Stimulated activated CD8-positive, alpha-beta memory T cell treated with anti-CD3 and anti-CD28 coated beads, Interleukin-4, amount 100 ng/mL, for 48 hours (primary cell): ENCODE data around the gene PARP4.
"Not testable (repeated sequence)": the region's sequence is repeated elsewhere in the genome, so short reads cannot be mapped to it uniquely, and the experiment has no call there.

Source experiments
- DNase-seq: peaks from one replicate; pipeline ENCODE4 v3.0.0-alpha.2; 2020

PARP4 gene

DNA sequence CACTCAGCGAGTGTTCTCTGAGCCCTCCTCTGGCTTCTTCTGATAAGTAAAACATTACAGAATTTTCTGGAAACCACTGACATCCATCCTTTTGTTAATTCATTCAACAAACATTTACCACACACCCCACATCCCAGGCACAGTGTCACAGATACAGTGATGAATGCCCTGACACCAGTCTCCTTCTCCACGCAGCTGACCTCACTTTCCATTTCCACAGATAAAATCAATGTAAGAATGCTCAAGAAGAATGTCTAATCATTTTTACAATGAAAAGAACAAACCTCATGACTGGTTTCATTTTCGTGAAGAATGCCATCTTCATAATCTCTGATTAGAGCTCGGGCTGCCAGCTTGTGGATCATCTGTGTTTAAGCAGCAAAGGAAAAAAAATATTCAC is 69.2 kb downstream of the PARP4 start:
- DNase-seq = no peak

DNA sequence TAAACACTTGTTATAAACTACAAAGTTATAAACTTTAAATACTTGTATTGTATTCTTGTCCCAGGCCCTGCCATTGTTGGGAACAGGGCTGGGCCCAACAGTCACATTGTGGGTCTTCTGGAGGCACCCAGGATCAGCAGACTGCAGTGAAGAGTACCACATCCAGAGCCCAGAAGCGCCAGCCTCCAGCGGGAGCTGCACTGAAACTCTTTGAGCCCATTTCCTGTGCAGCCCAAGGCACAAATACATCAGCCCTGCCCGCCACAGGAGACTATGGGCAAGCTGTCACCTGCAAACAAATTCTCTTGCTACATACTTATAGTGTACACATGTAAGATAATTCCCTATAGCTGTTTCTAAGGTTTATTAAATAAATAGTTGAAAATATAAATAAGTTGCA is 86.5 kb downstream of the PARP4 start:
- not testable (repeated sequence) for DNase-seq

DNA sequence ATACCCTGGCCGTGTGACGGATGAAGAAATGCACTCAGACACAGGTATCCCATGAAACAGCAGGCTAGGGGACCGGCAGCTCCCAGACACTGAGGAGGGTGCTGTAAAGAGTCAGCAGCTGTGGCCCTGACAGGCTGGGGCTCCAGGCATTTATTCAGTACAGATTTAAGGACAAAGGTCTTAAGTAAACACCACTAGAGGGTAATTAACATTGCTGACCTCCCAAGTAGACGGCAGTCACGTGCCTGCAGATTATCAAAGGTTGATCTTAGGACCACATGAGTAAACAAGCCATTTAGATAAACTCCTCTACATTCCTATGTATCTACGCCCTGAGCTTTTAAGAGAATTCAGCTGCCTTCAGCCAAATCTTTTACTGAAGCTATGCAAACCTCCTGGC is 92.9 kb downstream of the PARP4 start:
- DNase-seq = not testable (repeated sequence)

DNA sequence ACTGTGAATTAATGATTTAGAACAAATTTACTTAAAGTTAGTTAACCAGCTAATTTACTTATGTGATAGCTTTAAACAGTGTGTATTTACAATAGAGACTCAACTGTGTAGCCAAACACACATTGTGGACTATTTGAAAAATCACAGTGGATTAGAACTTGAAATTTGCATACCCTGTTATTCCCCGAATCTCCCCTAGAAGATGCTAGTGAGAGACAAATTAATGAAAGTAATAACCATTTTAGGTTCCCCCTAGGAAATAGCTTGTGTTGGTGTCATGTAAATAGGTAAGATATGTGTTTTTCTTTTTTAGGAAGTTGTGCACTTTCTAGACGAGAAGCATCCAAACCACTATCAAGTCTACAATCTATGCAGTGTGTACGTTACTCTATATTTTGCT is 104.7 kb downstream of the PARP4 start:
- DNase-seq = no peak

DNA sequence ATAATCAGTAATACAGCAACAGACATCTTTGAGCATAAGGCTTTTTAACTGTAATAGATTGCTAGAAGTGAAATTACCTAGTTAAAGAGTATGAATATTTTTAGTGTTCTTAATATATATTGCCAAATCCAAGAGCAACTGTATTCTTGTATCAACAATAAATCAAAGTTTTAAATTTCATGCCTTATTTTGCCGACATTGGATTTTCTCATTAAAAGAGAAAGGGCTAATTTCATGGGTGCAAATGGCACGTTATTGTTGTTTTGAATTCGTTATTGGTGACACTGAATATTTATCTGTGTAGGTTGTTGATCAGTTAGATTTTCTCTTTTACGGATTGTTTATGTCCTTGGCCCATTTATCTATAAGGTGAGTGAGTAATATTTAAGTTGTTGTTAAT is 106.1 kb downstream of the PARP4 start:
- DNase-seq = no peak

DNA sequence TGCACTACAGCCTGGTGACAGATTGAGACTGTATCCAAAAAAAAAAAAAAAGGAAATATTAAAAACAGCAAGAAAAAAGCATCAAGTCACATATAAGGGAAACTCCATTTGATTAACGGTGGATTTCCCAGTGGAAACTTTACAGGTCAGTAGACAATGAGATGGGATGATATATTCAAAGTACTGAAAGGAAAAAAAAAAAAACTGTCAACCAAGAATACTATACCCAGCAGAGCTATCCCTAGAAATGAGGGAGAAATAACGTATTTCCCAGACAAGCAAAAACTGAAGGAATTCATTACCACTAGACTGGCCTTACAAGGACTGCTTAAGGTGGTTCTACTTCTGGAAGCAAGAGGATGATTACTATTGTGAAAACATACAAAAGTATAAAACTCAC is 115.8 kb downstream of the PARP4 start:
- DNase-seq = no peak

DNA sequence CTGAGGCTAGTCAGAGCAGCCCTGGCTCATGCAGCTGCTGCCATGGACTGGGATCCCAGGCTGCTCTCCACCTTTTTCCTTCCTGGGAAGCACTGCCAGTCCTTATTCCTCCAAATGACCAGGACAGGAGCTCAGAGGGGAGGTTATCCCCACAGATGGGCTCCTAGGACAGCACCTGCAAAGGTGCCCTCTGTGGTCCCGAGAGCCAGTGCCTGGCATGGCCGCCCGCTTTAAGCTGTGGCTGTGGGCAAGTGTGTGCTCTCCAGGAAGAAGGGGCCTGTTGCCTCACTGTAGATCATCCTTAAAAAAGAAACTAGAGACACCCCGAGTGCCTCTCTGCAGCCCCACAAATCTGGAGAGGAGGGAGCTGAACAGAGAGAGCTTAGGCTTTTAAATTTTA is 119.6 kb downstream of the PARP4 start:
- no peak for DNase-seq

DNA sequence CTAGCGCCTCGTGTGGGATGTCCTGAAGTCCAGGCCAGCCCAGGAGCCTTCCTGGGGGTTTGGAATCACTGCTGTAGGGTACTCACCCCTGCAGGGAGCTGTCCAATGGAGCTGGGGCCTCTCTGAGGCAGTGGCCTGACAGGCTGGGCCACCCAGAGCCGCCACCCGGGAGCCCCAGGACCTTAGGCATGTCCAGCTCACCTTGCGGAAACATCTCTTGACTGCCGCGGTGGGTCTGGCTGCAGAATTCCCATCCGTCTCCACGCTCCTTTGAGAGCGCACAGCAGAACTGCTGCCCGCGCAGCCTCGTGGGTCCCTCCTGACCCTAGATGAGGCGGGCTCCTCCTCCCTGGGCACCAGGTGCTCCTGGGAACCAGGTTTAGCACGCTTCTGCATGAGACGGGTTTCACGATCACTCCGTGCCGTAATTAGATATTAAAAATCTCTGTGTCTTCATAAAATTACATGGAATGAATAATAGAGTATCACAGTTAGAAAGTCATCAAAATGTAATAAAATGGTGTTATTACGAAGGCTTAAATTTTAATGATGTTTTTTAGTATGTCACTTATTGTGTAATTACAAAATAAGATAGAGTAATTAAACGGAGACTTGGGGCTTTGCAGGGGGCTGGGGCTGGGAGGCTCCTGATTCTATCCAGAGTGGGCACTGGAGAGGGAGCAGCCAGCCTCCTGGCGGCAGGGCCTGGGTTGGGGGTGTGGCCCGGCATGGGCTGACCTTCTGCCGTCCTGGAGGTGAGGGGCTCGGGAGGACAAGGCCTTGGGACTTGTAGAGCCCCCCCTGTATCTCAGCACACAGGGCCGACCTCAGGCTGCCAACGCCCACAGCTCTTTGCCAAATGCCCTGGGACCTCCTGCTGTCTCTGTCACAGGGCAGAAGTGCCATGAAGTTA is 120.6 kb downstream of the PARP4 start:
- not testable (repeated sequence) for DNase-seq

DNA sequence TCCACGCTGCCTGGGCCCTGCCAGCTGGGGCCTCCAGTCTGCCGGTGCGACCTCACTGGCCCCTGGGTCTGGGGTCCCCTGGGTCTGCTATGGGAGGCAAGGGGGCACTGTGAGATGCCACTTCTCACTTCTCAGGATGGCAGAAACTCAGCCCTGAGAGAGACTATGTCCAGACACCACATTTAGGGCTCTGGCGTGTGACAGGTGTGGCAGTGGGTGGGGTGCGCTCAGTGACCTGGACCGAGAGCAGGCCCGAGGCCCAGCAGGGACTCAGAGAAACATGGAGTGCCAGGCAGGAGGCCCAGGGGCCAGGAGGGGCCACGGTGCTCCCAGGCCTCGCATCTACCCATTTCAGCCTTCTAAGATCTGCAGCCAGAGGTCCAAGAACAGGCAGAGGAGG is 121.8 kb downstream of the PARP4 start:
- DNase-seq = not testable (repeated sequence)

DNA sequence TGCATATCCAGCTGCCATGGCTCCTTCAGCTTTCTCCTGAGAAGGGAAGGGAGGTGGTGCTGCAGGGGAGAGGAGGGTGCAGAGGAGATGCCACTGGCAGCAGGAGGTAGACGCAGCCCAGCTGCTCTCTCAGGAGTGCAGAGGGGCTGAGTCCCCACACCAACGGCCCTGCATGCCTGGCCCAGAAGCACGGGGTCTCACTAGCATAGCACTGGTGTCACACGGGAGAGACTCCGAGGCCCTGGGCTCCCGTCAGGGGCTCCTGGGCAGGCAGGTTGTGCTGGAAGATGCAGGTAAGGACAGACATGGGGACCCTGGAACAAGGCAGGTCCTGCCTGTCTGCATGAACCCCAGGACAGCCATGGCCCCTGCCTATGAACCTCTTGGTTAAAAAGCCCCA is 123.1 kb downstream of the PARP4 start:
- no peak for DNase-seq

DNA sequence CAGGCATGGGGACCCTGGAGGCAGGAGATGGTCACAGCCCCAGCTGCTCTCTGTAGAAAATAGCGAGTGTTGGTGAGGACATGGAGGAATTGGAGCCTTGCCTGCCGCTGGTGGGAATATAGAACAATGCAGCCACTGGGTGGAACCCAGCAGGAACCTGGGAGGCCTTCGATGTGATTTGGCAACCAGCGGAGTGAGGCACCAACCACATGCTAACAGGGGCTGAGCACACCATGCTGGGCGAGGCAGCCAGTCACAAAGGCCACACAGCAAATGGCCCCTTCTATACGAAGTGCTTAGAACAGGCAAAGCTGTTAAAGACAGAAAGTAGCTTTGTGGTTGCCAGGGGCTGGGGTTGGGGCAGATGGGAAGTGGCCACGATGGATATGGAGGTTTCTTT is 123.8 kb downstream of the PARP4 start:
- DNase-seq = not testable (repeated sequence)

DNA sequence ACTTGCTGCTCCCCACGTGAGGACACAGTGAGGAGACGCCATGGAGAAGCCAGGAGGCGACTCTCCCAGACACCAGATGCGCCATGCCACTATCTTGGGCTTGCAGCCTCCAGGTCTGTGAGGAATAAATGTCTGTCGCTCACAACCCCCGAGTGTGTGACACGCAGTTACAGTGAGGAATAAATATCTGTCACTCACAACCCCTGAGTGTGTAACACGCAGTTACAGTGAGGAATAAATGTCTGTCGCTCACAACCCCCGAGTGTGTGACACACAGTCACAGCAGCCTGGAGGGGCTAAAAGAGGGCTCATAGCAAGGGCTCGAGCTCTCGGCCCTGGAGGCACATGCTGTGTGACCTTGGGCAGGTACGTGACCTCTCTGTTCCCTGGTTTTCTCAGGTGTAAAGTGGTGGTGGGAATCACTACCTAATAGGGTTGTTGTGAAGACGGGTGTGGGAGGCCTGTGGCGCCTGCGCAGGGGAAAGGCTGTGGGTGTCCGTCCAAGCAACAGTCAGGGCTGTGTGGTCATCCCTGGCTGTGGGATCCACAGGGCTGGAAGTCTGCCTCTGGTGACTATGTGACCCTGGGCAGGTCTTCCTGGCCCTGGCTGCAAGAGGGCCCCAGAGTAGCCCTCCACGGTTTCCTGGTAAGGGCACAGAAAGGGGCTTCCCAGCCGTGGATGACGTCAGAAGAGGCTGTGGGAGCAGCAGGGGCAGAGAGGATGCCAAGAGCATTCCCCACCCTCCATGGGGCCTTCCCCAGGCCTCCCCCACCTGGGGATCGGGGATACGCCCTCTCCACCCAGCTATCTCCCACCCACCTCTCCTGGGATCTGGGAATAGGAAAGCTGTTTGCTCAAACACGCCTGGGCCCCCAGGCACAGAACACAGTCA is 125.5 kb downstream of the PARP4 start:
- DNase-seq = no peak

DNA sequence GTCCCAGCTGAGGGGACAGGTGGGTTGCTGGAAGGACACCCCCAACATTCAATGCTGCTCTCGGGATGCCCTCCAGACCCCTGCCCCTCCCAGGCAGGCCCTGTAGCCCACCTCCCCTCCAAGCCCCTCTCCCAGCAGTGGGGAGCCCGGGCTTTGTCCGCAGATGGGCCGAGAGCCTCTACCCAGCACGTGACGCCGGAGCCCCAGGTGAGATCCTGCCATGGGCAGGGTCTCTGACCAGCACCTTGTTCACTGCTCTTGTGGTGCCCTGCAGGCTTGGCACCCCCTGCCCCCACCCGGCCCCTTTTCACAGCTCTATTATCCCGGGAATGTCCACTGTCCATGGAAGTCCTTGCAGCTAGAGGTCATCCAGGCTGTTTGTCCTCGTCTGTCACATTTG is 126.7 kb downstream of the PARP4 start:
- DNase-seq = no peak

DNA sequence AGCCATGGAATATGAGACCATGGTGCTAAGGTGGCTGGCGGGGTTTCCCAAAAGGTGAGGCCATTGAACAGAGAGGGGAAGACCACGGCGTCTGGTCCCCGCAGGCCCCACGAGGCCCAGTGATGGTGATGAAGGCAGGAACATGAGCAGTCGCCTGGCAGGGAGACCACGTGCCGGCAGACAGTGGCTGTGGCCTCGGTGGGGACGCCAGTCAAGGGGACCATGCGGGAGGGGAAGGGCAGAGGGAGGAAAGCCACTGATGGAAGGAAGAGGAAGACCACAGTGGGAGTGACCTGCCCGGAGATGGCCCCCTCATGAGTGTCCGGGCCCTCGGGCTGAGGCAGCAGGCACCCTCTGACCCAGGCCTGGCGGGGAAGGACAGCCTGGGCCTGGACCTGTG is 127.6 kb downstream of the PARP4 start:
- DNase-seq = not testable (repeated sequence)

DNA sequence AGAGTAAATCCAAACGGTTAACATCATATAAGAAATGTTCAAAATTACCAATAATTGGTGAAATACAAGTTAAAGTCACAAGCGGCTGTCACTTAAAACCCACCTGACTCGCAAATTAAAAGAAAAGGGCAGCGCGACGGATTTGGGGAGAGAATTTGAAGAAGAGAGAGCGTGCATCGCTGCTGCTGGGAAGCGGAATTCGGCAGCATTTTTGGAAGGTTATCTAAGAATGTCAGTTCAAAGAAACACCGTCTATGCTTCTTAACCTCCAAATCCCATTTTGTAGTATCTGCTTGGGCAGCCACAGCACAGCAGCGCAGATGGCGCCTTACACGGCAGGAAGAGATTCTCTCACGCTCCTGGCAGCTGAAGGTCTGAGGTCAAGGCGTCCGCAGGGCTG is 128.5 kb downstream of the PARP4 start:
- DNase-seq = not testable (repeated sequence)

DNA sequence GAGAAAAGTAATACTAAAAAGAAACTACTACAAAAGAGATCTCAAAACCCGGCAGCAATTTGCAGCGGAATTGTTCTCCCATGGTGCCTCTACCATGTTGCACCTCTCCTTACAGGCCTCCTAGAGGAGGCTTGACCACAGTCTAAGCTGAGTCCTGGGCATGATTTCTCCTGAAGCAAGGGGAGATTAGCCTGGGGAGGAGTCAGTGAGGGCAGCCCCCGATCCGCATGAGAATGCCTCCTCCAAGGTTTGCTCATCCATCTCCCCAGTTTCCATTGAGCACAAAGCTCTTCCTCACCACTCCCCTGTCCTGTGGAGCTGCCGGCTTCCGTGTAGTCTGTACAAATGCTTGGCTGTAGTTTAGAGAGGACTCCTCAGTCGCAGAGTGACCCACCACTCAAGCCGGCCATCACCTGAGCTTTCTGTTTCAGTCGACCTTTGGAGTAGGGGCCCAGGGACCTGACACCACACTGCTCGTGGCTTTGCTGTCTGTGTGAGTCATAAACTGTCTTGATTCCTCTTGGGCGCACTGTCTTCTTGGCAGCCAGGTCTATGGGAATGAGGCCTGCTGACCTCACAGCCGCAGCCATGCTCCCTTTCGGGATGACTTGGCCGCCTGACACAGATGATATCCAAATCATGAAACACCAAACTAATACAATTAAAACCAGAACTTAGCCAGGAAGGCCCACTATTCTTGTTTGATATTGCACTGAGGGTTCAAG is 130.9 kb downstream of the PARP4 start:
- no peak for DNase-seq

DNA sequence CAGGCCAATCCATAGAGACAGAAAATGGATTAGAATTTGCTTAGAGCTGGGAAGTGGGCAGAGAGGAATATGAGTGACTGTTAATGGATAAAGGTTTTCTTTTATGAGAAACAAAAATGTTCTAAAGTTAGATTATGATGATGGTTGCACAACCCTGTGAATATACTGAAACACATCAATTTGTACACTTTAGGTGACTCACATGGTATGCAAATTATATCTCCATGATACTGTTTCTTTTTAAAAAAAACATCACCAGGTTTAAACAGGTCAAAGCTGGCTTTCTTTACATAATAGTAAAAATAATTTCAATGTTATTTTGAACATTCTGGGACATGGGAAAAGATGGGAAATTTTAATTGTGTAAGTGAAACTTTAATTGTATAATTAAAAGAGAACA is 131.7 kb downstream of the PARP4 start:
- not testable (repeated sequence) for DNase-seq

DNA sequence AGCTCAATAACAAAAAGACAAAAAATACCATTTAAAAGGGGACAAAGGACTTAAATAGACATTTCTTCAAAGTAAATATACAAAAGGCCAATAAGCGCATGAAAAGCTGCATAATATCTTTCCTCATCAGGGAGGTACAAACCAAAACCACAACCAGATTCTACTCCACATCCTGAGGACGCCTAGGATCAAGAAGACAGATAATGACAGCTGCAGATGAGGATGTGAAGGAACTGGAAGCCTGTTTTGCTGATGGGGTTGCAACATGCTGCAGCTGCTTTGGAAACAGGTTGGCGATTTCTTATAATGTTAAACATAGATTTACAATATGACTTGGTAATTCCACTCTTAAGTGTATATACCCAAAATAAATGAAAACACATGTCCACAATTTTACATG is 132.4 kb downstream of the PARP4 start:
- not testable (repeated sequence) for DNase-seq

DNA sequence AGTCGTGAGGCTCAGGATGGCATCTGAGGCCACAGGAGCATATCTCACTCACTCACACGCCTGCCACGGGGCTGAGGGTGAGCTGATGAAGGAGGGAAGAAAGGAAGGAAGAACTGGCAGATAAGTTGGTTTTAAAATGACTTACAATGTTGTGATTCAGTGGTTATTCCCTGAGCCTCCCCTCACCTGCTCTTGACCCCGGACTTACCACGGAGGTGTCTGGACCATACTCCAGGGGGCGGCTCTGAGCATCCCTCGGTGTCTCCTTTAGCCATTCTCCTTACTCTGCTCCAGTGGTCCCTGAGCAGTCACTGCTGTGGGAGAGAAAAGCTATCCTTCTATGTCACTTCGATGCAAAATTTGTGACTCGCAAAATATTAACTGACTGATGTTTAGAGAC is 141.3 kb downstream of the PARP4 start:
- DNase-seq = not testable (repeated sequence)
